HepG2 (cell line): ENCODE results near the gene TAPBP. TPM values are rescaled to one million over a fixed set of nuclear protein-coding genes. Genes with fewer than 3 reads are reported as not detected.

Experiments
- CEBPZ ChIP-seq: IDR thresholded peaks from 2 replicates; pipeline ENCODE4 v1.6.1; 2012; ENCODE audit warnings: low read length, improper control_type of control experiment
- ETS1 ChIP-seq: sonication (generic); formaldehyde crosslinking; IDR thresholded peaks from 2 replicates; pipeline ENCODE4 v1.4.0; 2020; ENCODE audit warnings: missing genetic modification reagents
- FOXP1 ChIP-seq, 2 experiments: fragments of 450-650 bp in 1 of 2; IDR thresholded peaks; 2 replicates each; pipeline ENCODE4 v1.6.1; 2017 to 2018; ENCODE audit warnings: antibody characterized with exemption in 1 of 2
- GABPB1 ChIP-seq: IDR thresholded peaks from 2 replicates; pipeline ENCODE4 v1.6.1; 2016; ENCODE audit warnings: mild to moderate bottlenecking, missing genetic modification reagents, moderate library complexity, missing compliant biosample characterization
- GTF3A ChIP-seq: sonication (generic); formaldehyde crosslinking; conservative IDR thresholded peaks from 2 replicates; pipeline ENCODE4 v1.4.0; 2020; ENCODE audit warnings: mild to moderate bottlenecking, missing genetic modification reagents
- MAZ ChIP-seq, 2 experiments: sonication (generic) in 1 of 2; formaldehyde crosslinking in 1 of 2; IDR thresholded peaks; 2 replicates each; pipeline versions ENCODE4 v1.5.0 to v1.6.1; 2012 to 2020; ENCODE audit warnings: low read depth in 2 of 2, mild to moderate bottlenecking in 2 of 2, borderline replicate concordance in 1 of 2, improper control_type of control experiment in 1 of 2, low read length in 1 of 2, missing genetic modification reagents in 1 of 2, moderate library complexity in 1 of 2
- NBN ChIP-seq: fragments of 450-650 bp; conservative IDR thresholded peaks from 2 replicates; pipeline ENCODE4 v1.6.1; 2017
- NONO ChIP-seq, 2 experiments: fragments of 450-650 bp in 1 of 2; sonication (generic) in 1 of 2; formaldehyde crosslinking in 1 of 2; IDR thresholded peaks in 1 of 2; conservative IDR thresholded peaks in 1 of 2; 2 replicates each; pipeline versions ENCODE4 v1.6.1 to v1.8.0; 2017 to 2022; ENCODE audit warnings: mild to moderate bottlenecking in 1 of 2, missing genetic modification reagents in 1 of 2, moderate library complexity in 1 of 2
- PAWR ChIP-seq: sonication (generic); formaldehyde crosslinking; IDR thresholded peaks from 2 replicates; pipeline ENCODE4 v1.4.0; 2020; ENCODE audit warnings: missing genetic modification reagents, mild to moderate bottlenecking, borderline replicate concordance
- PTBP1 ChIP-seq: fragments of 200-400 bp; formaldehyde crosslinking; IDR thresholded peaks from 2 replicates; pipeline ENCODE4 v1.6.1; 2018; ENCODE audit warnings: low read length, low read depth; ENCODE audit not compliant: poor library complexity, severe bottlenecking
- SNAPC5 ChIP-seq: sonication (generic); formaldehyde crosslinking; IDR thresholded peaks from 2 replicates; pipeline ENCODE4 v1.8.1; 2023; ENCODE audit warnings: mild to moderate bottlenecking, missing genetic modification reagents, borderline replicate concordance
- TOE1 ChIP-seq: sonication (generic); formaldehyde crosslinking; IDR thresholded peaks from 2 replicates; pipeline ENCODE4 v1.4.0; 2020; ENCODE audit warnings: mild to moderate bottlenecking, missing genetic modification reagents
- ZEB1 ChIP-seq: IDR thresholded peaks from 2 replicates; pipeline ENCODE4 v1.6.1; 2012; ENCODE audit warnings: mild to moderate bottlenecking, low read depth, inconsistent platforms; ENCODE audit not compliant: insufficient replicate concordance
- ZNF230 ChIP-seq: sonication (generic); formaldehyde crosslinking; IDR thresholded peaks from 2 replicates; pipeline ENCODE4 v1.4.0; 2020; ENCODE audit warnings: mild to moderate bottlenecking, missing genetic modification reagents
- ZNF572 ChIP-seq: sonication (generic); formaldehyde crosslinking; IDR thresholded peaks from 2 replicates; pipeline ENCODE4 v1.5.1; 2020; ENCODE audit warnings: mild to moderate bottlenecking, missing genetic modification reagents
- ZZZ3 ChIP-seq: sonication (generic); formaldehyde crosslinking; IDR thresholded peaks from 2 replicates; pipeline ENCODE4 v1.4.0; 2020; ENCODE audit warnings: missing genetic modification reagents, mild to moderate bottlenecking, borderline replicate concordance
- polyA plus RNA-seq, 8 experiments: library from polyadenylated mRNA; depleted of rRNA in 3 of 8; stranded (reverse) in 7 of 8; unstranded in 1 of 8; fragments of >200 nt; fragmentation: Illumina TruSeq in 4 of 8; extraction: Trizol in 4 of 8; gene quantifications; 2 replicates each; pipeline versions ENCODE4 v1.2.1 to v1.2.3, GENCODE V29; 2011 to 2016; ENCODE audit warnings: low read depth in 4 of 8, missing spikeins in 1 of 8, mixed read lengths in 1 of 8; ENCODE audit not compliant: insufficient read depth in 1 of 8
- total RNA-seq, 5 experiments: library from RNA; depleted of rRNA; stranded (reverse); fragments of >200 nt; fragmentation: Illumina TruSeq; extraction: Trizol; gene quantifications; 2 replicates each; pipeline ENCODE4 v1.2.3, GENCODE V29; 2016; ENCODE audit warnings: low read depth in 1 of 5
- TF ChIP-seq, protein P1 (sequence below): sonication (generic); formaldehyde crosslinking; IDR thresholded peaks from 2 replicates; pipeline ENCODE4 v1.5.0; 2020; ENCODE audit warnings: missing genetic modification reagents
- TF ChIP-seq, protein P2 (sequence below): sonication (generic); formaldehyde crosslinking; IDR thresholded peaks from 2 replicates; pipeline ENCODE4 v1.8.1; 2023; ENCODE audit warnings: mild to moderate bottlenecking, missing genetic modification reagents
- TF ChIP-seq, protein P3 (sequence below): sonication (generic); formaldehyde crosslinking; IDR thresholded peaks from 2 replicates; pipeline ENCODE4 v1.4.0; 2020; ENCODE audit warnings: mild to moderate bottlenecking, missing genetic modification reagents

Gene TAPBP
- total and polyA plus RNA-seq, 2 of the 13 experiments (the other 11 are each of a cell fraction or from before 2014, with no cell fraction given): 27.4 to 32.3 TPM

GRCh38 chr6:33313709-33314514, at the start of gene TAPBP (continued):
- TF ChIP-seq, protein P1, sequence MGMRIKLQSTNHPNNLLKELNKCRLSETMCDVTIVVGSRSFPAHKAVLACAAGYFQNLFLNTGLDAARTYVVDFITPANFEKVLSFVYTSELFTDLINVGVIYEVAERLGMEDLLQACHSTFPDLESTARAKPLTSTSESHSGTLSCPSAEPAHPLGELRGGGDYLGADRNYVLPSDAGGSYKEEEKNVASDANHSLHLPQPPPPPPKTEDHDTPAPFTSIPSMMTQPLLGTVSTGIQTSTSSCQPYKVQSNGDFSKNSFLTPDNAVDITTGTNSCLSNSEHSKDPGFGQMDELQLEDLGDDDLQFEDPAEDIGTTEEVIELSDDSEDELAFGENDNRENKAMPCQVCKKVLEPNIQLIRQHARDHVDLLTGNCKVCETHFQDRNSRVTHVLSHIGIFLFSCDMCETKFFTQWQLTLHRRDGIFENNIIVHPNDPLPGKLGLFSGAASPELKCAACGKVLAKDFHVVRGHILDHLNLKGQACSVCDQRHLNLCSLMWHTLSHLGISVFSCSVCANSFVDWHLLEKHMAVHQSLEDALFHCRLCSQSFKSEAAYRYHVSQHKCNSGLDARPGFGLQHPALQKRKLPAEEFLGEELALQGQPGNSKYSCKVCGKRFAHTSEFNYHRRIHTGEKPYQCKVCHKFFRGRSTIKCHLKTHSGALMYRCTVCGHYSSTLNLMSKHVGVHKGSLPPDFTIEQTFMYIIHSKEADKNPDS (CRISPR knock-in tag): no peak; the same call in 1 of the 2 replicates
- TF ChIP-seq CEBPZ: no peak
- TF ChIP-seq ZZZ3 (CRISPR knock-in tag): 0 out of 2 replicates have a peak, but pooled peaks have one; percentile 63
- TF ChIP-seq, protein P2, sequence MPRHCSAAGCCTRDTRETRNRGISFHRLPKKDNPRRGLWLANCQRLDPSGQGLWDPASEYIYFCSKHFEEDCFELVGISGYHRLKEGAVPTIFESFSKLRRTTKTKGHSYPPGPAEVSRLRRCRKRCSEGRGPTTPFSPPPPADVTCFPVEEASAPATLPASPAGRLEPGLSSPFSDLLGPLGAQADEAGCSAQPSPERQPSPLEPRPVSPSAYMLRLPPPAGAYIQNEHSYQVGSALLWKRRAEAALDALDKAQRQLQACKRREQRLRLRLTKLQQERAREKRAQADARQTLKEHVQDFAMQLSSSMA (CRISPR knock-in tag): no peak
- TF ChIP-seq NONO (IDR thresholded peaks at IDR 0.05): no peak
- TF ChIP-seq NONO (CRISPR knock-in tag; conservative IDR thresholded peaks at IDR 0.05): peak; percentile 65; the same call in 1 of the 2 replicates
- TF ChIP-seq PTBP1: no peak
- TF ChIP-seq NBN: no peak
- no peak for TF ChIP-seq ZNF572 (CRISPR knock-in tag)
- TF ChIP-seq GABPB1: peak; percentile 67; the same call in 1 of the 2 replicates
- no peak for TF ChIP-seq PAWR (CRISPR knock-in tag)
- no peak for TF ChIP-seq ZNF230 (CRISPR knock-in tag)
- TF ChIP-seq TOE1 (CRISPR knock-in tag): no peak
- TF ChIP-seq FOXP1 (IDR thresholded peaks at IDR 0.05): no peak
- TF ChIP-seq FOXP1 (CRISPR knock-in tag; IDR thresholded peaks at IDR 0.05): no peak
- no peak for TF ChIP-seq ETS1 (CRISPR knock-in tag)
- TF ChIP-seq ZEB1: no peak
- TF ChIP-seq, protein P3, sequence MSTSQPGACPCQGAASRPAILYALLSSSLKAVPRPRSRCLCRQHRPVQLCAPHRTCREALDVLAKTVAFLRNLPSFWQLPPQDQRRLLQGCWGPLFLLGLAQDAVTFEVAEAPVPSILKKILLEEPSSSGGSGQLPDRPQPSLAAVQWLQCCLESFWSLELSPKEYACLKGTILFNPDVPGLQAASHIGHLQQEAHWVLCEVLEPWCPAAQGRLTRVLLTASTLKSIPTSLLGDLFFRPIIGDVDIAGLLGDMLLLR (CRISPR knock-in tag): peak; percentile 30; the same call in 1 of the 2 replicates
- TF ChIP-seq SNAPC5 (CRISPR knock-in tag): no peak
- TF ChIP-seq MAZ (IDR thresholded peaks at IDR 0.05; ENCODE audit: borderline replicate concordance, low read depth, low read length): no peak
- no peak; the same call in 1 of the 2 replicates for TF ChIP-seq MAZ (CRISPR knock-in tag; IDR thresholded peaks at IDR 0.05; ENCODE audit: low read depth)
- TF ChIP-seq GTF3A: no peak
